ENCODE data around the gene REXO1. TPM values are rescaled to one million over a fixed set of nuclear protein-coding genes. Genes with fewer than 3 reads are reported as not detected.

REXO1 gene
- total RNA-seq, 2 donors from 2014 or later: 18.2 to 24.5 TPM

DNA sequence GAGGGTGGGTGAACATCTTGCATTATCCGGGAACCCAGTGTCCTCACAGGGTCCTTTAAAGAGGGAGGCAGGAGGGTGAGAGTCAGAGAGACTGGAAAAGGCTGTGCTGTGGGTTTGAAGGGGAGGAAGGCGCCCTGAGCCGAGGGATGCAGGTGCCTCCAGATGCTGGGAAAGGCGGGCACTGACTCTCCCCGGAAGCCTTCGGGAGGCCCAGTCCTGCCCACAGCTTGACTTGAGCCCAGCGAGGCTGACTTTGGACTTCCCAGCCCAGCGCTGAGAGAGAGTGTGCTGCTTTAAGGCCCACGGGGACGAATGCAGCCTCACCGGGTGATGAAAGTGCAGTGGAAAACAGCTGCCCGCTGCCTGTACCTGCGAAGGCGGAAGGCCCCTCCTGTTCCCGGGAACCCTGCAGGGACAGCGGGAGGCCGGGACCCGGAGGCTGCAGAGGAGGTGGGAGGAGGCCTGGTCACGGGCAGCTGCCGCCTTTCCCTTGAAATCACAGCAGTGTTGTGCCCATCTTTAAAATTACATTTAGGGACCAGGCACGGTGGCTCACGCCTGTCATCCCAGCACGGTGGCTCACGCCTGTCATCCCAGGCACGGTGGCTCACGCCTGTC is 16.1 kb downstream of the REXO1 start:
- Histone ChIP-seq H3K9me3 (no peaks in the 10 kb centered on the region), H3K4me1 (ENCODE audit: control insufficient read depth in 1 of 2, low read depth in 2 of 2) (peaks cover 0 to 1% of the 10 kb centered on the region in 2 donors), H3K36me3 (peaks cover 13% of the 10 kb centered on the region), H3K27ac (no peak overlapping the region), H3K4me3 (no peak overlapping the region), H3K27me3 (replicated peaks; ENCODE audit: insufficient read depth) (no peaks in the 10 kb centered on the region)
- DNase-seq (ENCODE audit: low spot score): no peak
- ATAC-seq (ENCODE audit: insufficient number of reproducible peaks, low FRiP score, low read depth): no peak
- TF ChIP-seq CTCF (IDR thresholded peaks at IDR 0.05): no peak

DNA sequence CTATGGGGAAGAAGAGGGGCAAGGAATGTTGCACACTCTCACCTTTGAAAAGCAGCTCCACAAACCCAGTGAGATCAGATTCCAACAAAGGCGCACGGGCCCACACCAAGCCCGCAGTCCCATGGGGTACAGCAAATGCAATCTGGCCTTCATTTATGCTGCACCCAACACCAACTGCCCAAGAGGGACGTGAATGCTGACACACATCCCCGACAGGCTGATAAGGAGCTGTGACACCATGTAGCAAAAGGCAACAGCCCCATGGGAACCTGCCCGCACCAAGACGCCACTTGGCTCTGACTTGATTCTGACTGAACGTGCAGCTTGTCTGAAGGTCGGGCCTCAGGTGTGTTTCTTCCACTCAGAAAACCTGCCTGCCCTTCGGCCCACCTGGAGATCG is 17.3 kb downstream of the REXO1 start:
- Histone ChIP-seq H3K4me1 (ENCODE audit: control insufficient read depth in 1 of 2, low read depth in 2 of 2) (peaks cover 0 to under 1% of the 10 kb centered on the region in 2 donors), H3K27me3 (replicated peaks; ENCODE audit: insufficient read depth) (no peaks in the 10 kb centered on the region), H3K4me3 (no peak overlapping the region), H3K27ac (no peak overlapping the region), H3K9me3 (no peaks in the 10 kb centered on the region), H3K36me3 (peaks cover 14% of the 10 kb centered on the region)
- DNase-seq (ENCODE audit: low spot score) (no peak), ATAC-seq (ENCODE audit: insufficient number of reproducible peaks, low FRiP score, low read depth) (no peak)
- no peak for TF ChIP-seq CTCF (IDR thresholded peaks at IDR 0.05)

DNA sequence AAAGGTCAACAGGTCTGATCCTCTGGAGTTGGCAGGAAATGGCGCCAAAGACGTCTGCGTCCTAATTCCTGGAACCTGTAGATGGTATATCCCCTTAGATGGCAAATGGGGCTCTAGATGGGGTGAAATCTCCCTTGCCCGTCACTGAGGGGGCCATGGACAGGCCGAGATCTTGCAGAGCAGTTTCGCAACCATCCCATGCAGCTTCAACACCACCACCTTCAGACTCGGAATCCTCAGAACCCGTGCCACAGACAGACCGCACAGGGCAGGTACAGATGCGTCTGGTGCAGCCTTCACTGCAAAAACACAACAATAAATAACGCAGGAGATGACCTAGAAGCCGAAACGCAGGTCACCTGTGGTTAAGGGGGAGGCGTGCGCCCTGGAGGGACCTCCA is 17.7 kb downstream of the REXO1 start:
- DNase-seq (ENCODE audit: low spot score) (no peak), ATAC-seq (ENCODE audit: insufficient number of reproducible peaks, low FRiP score, low read depth) (no peak)
- no peaks in the 10 kb centered on the region for H3K9me3 ChIP-seq
- H3K4me3 ChIP-seq: no peak overlapping the region
- H3K36me3 ChIP-seq: peaks cover 17% of the 10 kb centered on the region
- TF ChIP-seq CTCF (IDR thresholded peaks at IDR 0.05): no peak
- no peaks in the 10 kb centered on the region for H3K27me3 ChIP-seq (replicated peaks; ENCODE audit: insufficient read depth)
- no peak overlapping the region for H3K27ac ChIP-seq
- H3K4me1 ChIP-seq (ENCODE audit: control insufficient read depth in 1 of 2, low read depth in 2 of 2): peaks cover 0 to 4% of the 10 kb centered on the region in 2 donors

DNA sequence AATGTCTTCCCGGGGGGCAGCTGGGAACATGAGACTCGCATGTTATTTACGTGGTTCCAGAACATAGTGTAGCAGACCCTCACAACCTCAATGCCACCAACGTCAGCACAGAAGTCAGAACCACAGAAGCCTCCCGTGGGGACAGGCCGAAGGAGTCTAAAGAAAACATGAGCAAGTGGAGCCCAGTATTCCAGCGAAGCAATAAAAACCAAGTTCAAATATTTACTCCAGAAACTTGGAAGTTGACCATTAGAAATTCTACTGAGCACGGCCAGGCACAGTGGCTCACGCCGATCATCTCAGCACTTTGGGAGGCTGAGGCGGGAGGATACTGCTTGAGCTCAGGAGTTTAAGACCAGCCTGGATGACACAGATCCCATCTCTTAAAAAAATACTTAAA is 18.3 kb downstream of the REXO1 start:
- Histone ChIP-seq H3K4me3 (no peak overlapping the region), H3K27ac (no peak overlapping the region), H3K9me3 (no peaks in the 10 kb centered on the region), H3K36me3 (peaks cover 17% of the 10 kb centered on the region), H3K27me3 (replicated peaks; ENCODE audit: insufficient read depth) (no peaks in the 10 kb centered on the region), H3K4me1 (ENCODE audit: control insufficient read depth in 1 of 2, low read depth in 2 of 2) (peaks cover 0 to 4% of the 10 kb centered on the region in 2 donors)
- no peak for TF ChIP-seq CTCF (IDR thresholded peaks at IDR 0.05)
- ATAC-seq (ENCODE audit: insufficient number of reproducible peaks, low FRiP score, low read depth) (no peak), DNase-seq (ENCODE audit: low spot score) (no peak)

DNA sequence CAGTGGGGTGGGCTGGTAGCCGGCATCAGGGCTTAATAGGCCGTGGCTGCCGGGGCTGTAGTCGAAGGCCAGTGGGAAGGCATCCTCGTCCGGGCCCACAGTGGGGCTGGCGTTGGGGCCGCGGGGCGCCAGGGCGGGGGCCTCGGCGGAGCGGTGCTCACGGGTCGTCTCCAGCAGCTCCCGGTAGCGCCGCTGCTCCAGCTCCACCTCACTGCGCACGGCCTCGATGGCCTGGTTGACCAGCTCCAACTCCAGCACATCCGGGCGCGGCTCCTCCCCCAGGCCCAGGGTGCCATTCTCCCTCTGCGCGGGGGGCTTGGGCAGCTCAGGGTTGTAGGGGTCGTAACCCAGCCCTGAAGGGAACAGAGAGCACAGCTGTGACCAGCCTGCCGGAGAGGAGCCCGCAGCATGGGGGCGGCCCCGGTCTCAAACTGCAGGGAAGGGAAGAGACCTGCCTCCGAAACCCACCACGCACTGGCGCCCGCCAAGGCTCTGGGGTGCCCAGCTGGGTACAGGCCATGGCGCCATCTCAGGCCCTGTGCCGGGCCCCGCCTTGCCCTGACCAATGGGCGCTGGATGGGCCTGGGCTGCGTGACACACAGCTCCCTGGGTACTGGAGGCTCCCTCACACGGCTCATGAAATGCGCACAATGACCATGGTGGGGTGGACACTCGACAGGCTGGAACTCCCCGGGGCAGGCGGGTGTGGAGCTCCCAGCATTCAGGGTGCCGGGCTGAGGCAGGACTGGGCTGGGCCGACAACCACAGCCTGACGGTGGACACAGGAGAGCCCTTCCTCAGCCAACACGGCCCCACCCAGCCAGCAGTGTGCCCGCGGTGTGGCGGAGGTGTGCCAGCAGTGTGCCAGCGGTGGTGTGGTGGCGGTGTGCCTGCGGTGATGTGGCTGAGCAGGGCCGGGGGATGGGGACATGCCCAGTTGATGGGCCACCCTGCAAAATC is 19.7 kb downstream of the REXO1 start:
- ATAC-seq (ENCODE audit: insufficient number of reproducible peaks, low FRiP score, low read depth): no peak

More for the DNA sequence above, 19.7 kb downstream of the REXO1 start:
- no peak for TF ChIP-seq CTCF (IDR thresholded peaks at IDR 0.05)
- H3K9me3 ChIP-seq: no peaks in the 10 kb centered on the region
- H3K27ac ChIP-seq: no peak overlapping the region
- H3K4me1 ChIP-seq (ENCODE audit: control insufficient read depth in 1 of 2, low read depth in 2 of 2): peaks cover 0 to 4% of the 10 kb centered on the region in 2 donors
- H3K27me3 ChIP-seq (replicated peaks; ENCODE audit: insufficient read depth): no peaks in the 10 kb centered on the region
- no peak for DNase-seq (ENCODE audit: low spot score)
- H3K4me3 ChIP-seq: no peak overlapping the region
- peaks cover 19% of the 10 kb centered on the region for H3K36me3 ChIP-seq

Data from thoracic aorta (tissue), 2 donors.